ENCODE results near the gene NLRP3. TPM values are rescaled to one million over a fixed set of nuclear protein-coding genes. Genes with fewer than 3 reads are reported as not detected.

The NLRP3 gene
- total RNA-seq, 1 experiment from 2014 or later = not detected

DNA sequence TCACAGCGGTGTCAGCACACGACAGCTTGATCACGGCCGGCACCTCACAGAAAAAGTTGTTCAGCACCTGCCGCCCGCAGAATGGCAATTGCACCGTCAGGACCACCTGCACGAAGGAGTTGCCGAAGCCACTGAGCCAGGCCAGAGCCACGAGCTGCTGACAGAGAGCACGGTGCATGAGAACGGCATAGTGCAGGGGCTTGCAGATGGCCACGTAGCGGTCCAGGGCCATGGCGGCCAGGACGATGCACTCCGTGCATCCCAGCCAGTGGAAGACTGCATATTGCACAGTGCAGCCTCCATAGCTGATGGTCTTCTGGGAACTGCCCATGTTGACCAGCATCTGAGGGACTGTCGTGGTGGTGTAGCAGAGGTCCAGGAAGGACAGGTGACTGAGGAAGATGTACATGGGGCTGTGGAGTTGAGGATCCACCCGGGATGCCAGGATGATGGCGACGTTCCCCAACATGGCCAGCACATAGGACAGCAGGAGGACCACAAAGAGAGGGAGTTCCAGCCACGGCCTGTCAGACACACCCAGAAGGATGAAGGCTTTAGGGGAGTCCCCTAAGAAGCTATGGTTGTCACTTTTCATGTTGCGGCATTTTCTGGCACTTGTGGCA is 35.5 kb downstream of the NLRP3 start:
- intact Hi-C loops (cut with micrococcal nuclease; ENCODE audit: unreplicated experiment) = no loop called here
- Histone ChIP-seq H3F3A (ENCODE audit: insufficient read depth, low read depth) (no peaks in the 10 kb centered on the region), H3K27ac (no peak overlapping the region), H3K4me2 (no peak overlapping the region), H3K9me2 (ENCODE audit: insufficient read depth) (no peaks in the 10 kb centered on the region), H2AFZ (no peak overlapping the region), H3K4me1 (replicated peaks; ENCODE audit: insufficient read depth) (no peaks in the 10 kb centered on the region), H3K36me3 (ENCODE audit: low read depth) (no peaks in the 10 kb centered on the region), H3K4me3 (no peak overlapping the region), H4K20me1 (ENCODE audit: insufficient read depth) (no peaks in the 10 kb centered on the region), H3K27me3 (ENCODE audit: insufficient read depth, low read depth) (peaks cover 54% of the 10 kb centered on the region), H3K79me2 (ENCODE audit: low read depth) (no peaks in the 10 kb centered on the region), H3K9me3 (ENCODE audit: insufficient read depth, low read depth) (no peaks in the 10 kb centered on the region)
- DNase-seq = no peak
- BruUV-seq (replicated peaks) = no TSS peak
- ChIA-PET CTCF (no interaction called here), POLR2A (ENCODE audit: unreplicated experiment) (interaction anchor here (0.5 kb wide), 1 partner anchor 116 kb away, joined by 8 read pairs; no protein-coding TSS in a partner anchor)
- TF ChIP-seq, protein P1, sequence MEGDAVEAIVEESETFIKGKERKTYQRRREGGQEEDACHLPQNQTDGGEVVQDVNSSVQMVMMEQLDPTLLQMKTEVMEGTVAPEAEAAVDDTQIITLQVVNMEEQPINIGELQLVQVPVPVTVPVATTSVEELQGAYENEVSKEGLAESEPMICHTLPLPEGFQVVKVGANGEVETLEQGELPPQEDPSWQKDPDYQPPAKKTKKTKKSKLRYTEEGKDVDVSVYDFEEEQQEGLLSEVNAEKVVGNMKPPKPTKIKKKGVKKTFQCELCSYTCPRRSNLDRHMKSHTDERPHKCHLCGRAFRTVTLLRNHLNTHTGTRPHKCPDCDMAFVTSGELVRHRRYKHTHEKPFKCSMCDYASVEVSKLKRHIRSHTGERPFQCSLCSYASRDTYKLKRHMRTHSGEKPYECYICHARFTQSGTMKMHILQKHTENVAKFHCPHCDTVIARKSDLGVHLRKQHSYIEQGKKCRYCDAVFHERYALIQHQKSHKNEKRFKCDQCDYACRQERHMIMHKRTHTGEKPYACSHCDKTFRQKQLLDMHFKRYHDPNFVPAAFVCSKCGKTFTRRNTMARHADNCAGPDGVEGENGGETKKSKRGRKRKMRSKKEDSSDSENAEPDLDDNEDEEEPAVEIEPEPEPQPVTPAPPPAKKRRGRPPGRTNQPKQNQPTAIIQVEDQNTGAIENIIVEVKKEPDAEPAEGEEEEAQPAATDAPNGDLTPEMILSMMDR (conservative IDR thresholded peaks at IDR 0.05) = no peak
- TF ChIP-seq EZH2 (IDR thresholded peaks at IDR 0.05; ENCODE audit: low read depth) = no peak

DNA sequence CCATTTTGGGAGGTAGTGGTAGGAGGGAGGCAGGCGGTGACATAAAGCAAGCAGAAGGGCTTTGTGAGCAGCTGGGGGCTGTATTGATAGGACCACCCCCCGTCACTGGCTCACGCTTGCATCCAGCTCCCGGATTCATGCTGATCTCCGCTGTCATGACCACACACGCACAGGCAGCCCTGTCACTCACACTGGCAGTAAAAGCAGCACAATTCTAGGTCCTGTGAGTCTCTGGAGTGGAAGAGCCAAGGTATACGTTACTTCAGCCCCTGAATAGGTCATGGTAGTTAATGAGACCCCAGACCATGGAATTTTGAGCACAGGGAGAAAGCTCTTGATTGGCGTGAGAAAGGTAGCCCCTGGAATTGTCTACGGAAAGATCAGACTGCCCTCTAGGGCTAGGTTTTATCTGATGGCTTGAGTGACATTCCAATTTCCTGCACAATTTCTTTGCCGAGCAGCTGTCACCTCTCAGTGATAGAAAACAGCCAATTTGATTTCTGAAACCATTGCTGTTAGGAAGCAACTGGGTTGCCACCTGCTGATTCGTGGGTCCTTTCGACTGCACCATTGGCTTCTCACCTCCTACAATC is 36.6 kb downstream of the NLRP3 start:
- Histone ChIP-seq H3K27me3 (ENCODE audit: insufficient read depth, low read depth) (peaks cover 63% of the 10 kb centered on the region), H3K36me3 (ENCODE audit: low read depth) (no peaks in the 10 kb centered on the region), H3K79me2 (ENCODE audit: low read depth) (no peaks in the 10 kb centered on the region), H3F3A (ENCODE audit: insufficient read depth, low read depth) (no peaks in the 10 kb centered on the region), H2AFZ (no peak overlapping the region), H3K9me2 (ENCODE audit: insufficient read depth) (no peaks in the 10 kb centered on the region), H3K27ac (no peak overlapping the region), H3K4me3 (no peak overlapping the region), H4K20me1 (ENCODE audit: insufficient read depth) (no peaks in the 10 kb centered on the region), H3K9me3 (ENCODE audit: insufficient read depth, low read depth) (no peaks in the 10 kb centered on the region), H3K4me1 (replicated peaks; ENCODE audit: insufficient read depth) (no peaks in the 10 kb centered on the region), H3K4me2 (no peak overlapping the region)
- ChIA-PET POLR2A (ENCODE audit: unreplicated experiment) (no interaction called here), CTCF (no interaction called here)
- BruUV-seq (replicated peaks) = no TSS peak
- intact Hi-C loops (cut with micrococcal nuclease; ENCODE audit: unreplicated experiment) = no loop called here
- DNase-seq = no peak
- TF ChIP-seq, protein P1 (conservative IDR thresholded peaks at IDR 0.05) = no peak
- no peak for TF ChIP-seq EZH2 (IDR thresholded peaks at IDR 0.05; ENCODE audit: low read depth)

DNA sequence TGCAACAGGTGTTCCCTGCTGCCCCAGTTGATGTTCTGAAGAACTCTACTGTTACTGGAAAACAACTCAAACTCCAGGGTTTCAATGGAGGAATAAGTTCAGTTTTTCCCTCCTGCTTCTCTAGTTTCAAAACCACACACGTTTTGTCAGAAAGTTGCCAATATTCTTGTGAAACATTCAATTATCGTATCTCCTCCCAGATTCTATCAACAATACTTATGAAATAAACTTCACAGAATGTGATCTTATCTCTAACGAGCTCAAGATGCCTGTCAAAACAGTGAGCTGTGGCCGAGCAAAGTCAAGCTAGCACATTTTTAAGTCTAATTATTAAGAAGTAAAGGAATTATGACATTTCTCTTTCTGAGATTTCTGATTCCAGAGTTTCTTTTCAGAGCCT is 37.3 kb downstream of the NLRP3 start:
- no peak for DNase-seq

More for the DNA sequence above, 37.3 kb downstream of the NLRP3 start:
- Histone ChIP-seq H3K79me2 (ENCODE audit: low read depth) (no peaks in the 10 kb centered on the region), H3K9me2 (ENCODE audit: insufficient read depth) (no peaks in the 10 kb centered on the region), H3K27ac (no peak overlapping the region), H3K36me3 (ENCODE audit: low read depth) (no peaks in the 10 kb centered on the region), H3F3A (ENCODE audit: insufficient read depth, low read depth) (no peaks in the 10 kb centered on the region), H4K20me1 (ENCODE audit: insufficient read depth) (no peaks in the 10 kb centered on the region), H2AFZ (no peak overlapping the region), H3K4me3 (no peak overlapping the region), H3K4me1 (replicated peaks; ENCODE audit: insufficient read depth) (no peaks in the 10 kb centered on the region), H3K9me3 (ENCODE audit: insufficient read depth, low read depth) (no peaks in the 10 kb centered on the region), H3K27me3 (ENCODE audit: insufficient read depth, low read depth) (peaks cover 65% of the 10 kb centered on the region), H3K4me2 (no peak overlapping the region)
- BruUV-seq (replicated peaks) = no TSS peak
- CTCF ChIA-PET = no interaction called here
- intact Hi-C loops (cut with micrococcal nuclease; ENCODE audit: unreplicated experiment) = no loop called here
- POLR2A ChIA-PET (ENCODE audit: unreplicated experiment) = no interaction called here
- TF ChIP-seq, protein P1 (conservative IDR thresholded peaks at IDR 0.05) = no peak
- TF ChIP-seq EZH2 (IDR thresholded peaks at IDR 0.05; ENCODE audit: low read depth) = no peak
